ENCODE data around the gene IRF7.

GRCh38 chr11:586376-587316 is 29.1 kb downstream of the IRF7 start:
- no peak for TF ChIP-seq EZH2 (IDR thresholded peaks at IDR 0.05)
- no peak for TF ChIP-seq POLR2AphosphoS5 (IDR thresholded peaks at IDR 0.05; ENCODE audit: borderline replicate concordance, low read depth, low read length)
- no peak for TF ChIP-seq FOXP2 (optimal IDR thresholded peaks at IDR 0.05; ENCODE audit: control extremely low read depth, extremely low read length, insufficient read depth)
